Omental fat pad (tissue), 4 donors: ENCODE measurements around the gene OR52M1. TPM values are rescaled to one million over a fixed set of nuclear protein-coding genes. Genes with fewer than 3 reads are reported as not detected.

ENCODE experiments used
- ATAC-seq: fragments of 150-250 bp; one replicate; pipeline ENCODE4 v1.9.1; 2016; ENCODE audit warnings: mild to moderate bottlenecking, moderate library complexity; ENCODE audit not compliant: low FRiP score
- DNase-seq: peaks from one replicate; pipeline ENCODE4 v3.0.0-alpha.2; 2019; ENCODE audit warnings: low spot score
- CTCF ChIP-seq, 3 donors: fragments of 450-650 bp; IDR thresholded peaks; one replicate each; pipeline ENCODE4 v1.5.1; 2016 to 2017; ENCODE audit warnings: antibody characterized with exemption in 3 of 3, mild to moderate bottlenecking in 3 of 3, moderate library complexity in 2 of 3
- total RNA-seq, 4 donors: library from RNA; depleted of rRNA; stranded (reverse); fragments of >200 nt; gene quantifications; one replicate each; pipeline ENCODE4 v1.1.0, GENCODE V29; 2016

The OR52M1 gene
- total RNA-seq, 4 donors from 2014 or later: not detected

- DNase-seq (no peak), ATAC-seq (no peak)
- TF ChIP-seq CTCF (IDR thresholded peaks at IDR 0.05): no peak
Measured at GRCh38 chr11:4581443-4581842, 36.5 kb downstream of the OR52M1 start, which contains the start of gene OR52I2. OR52I2 (plus strand) TSS chr11:4581743.

- ATAC-seq (no peak), DNase-seq (no peak)
- no peak for TF ChIP-seq CTCF (IDR thresholded peaks at IDR 0.05)
Measured at GRCh38 chr11:4589017-4589416, 44.0 kb downstream of the OR52M1 start.

- DNase-seq (no peak), ATAC-seq (no peak)
- no peak for TF ChIP-seq CTCF (IDR thresholded peaks at IDR 0.05)
Measured at GRCh38 chr11:4593739-4594138, 48.7 kb downstream of the OR52M1 start, which contains the start of gene OR52I1. OR52I1 (plus strand) TSS chr11:4594039; CDS start chr11:4594039, 0 bp downstream.

Other genes with a start within 250 kb of the OR52M1 start
- not detected for gene OR52B4, start 176.8 kb upstream of the OR52M1 start, total RNA-seq
- 10 to 100 TPM; 14.1 to 30.6 (median 17.3) TPM for gene TRIM21, start 151.5 kb upstream of the OR52M1 start, total RNA-seq
- gene OR52K2, start 95.9 kb upstream of the OR52M1 start, total RNA-seq: not detected
- gene OR52K1, start 62.5 kb upstream of the OR52M1 start, total RNA-seq: under 1 TPM in 1 of 4 donors, not detected in 3; 0.46 TPM
- not detected for gene OR52I2, start 36.6 kb downstream of the OR52M1 start, total RNA-seq
- not detected for gene OR52I1, start 48.8 kb downstream of the OR52M1 start, total RNA-seq
- 10 to 100 TPM in 2 of 4 donors, 1 to 10 TPM in 2; 7.0 to 18.0 (median 10.6) TPM for gene TRIM68, start 63.0 kb downstream of the OR52M1 start, total RNA-seq
- not detected for gene OR51D1, start 92.3 kb downstream of the OR52M1 start, total RNA-seq
- 1 to 10 TPM in 3 of 4 donors, under 1 TPM in 1; 0.60 to 8.7 (median 2.0) TPM for gene OR51E1, start 98.8 kb downstream of the OR52M1 start, total RNA-seq
- under 1 TPM in 1 of 4 donors, not detected in 3; 0.19 TPM for gene OR51E2, start 152.7 kb downstream of the OR52M1 start, total RNA-seq
- not detected for gene MMP26, start 159.6 kb downstream of the OR52M1 start, total RNA-seq
- gene OR51F1, start 224.7 kb downstream of the OR52M1 start, total RNA-seq: not detected